CD4-positive, alpha-beta T cell treated with Interleukin-15 for 4 hours (primary cell): Measurements from ENCODE around the gene DBNL.
A peak's percentile ranks its signal among the peaks of the same experiment; 100 is the strongest.

ENCODE experiments used
- DNase-seq: peaks from one replicate; pipeline ENCODE4 v3.0.0-alpha.2; 2020; ENCODE audit warnings: low spot score

The DBNL gene

DNA sequence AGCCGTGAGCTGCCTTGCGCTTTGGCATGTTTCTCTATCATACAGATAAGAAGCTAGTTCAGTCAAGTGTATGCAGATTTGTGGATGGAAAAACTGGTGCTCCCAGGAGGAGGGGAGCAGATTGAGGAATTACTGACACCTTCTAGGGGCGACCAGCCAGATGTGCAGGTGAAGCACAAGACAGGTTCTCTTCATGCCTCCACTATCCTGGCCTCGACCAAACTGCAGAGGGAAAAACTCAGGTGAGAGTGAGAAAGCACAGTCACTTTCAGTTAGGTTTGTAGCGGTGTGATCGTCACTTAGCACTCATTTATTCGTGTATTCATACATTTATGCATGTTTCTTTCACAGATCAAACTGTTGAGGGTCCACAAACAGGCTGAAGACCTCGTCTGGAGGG lies 600 bp upstream of the DBNL start:
- no peak for DNase-seq

DNA sequence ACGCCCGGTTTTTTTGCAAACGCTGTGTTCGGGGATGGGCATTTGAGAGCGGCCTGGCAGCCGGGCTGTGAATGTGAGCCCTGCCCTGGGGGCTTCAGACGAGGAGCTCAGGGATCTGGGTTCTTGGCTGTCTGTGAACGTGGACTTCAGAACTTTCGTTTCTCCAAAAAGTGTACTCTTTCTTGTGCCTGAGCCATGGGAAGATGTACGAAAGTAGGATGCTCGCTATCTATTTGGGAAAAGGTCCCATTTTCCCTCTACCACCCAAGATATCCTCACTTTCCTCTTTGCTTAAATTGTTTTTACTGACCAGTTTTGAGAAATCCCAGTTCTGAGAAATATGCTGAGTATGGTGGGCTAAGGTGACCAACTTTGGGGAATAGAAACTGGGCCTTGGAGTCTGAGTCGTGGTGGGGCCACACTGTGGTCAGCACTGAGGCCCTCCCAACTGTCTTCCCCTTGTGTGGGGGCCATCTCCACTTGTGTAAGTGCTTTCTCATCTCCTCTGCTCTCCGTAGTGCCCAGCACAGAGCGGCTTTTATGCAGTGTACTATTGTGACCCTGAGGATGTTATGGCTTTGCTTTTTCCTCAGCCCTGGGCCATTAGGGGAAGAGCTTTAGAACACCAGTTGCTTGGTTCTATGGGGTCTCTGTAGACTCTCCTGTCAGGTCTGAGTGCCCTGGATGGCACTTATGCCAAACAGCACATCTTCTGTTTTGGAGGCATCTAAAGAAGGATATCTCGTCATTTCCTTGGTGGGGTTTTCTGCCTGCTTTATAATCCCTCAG lies 918 bp downstream of the DBNL start:
- DNase-seq = no peak

DNA sequence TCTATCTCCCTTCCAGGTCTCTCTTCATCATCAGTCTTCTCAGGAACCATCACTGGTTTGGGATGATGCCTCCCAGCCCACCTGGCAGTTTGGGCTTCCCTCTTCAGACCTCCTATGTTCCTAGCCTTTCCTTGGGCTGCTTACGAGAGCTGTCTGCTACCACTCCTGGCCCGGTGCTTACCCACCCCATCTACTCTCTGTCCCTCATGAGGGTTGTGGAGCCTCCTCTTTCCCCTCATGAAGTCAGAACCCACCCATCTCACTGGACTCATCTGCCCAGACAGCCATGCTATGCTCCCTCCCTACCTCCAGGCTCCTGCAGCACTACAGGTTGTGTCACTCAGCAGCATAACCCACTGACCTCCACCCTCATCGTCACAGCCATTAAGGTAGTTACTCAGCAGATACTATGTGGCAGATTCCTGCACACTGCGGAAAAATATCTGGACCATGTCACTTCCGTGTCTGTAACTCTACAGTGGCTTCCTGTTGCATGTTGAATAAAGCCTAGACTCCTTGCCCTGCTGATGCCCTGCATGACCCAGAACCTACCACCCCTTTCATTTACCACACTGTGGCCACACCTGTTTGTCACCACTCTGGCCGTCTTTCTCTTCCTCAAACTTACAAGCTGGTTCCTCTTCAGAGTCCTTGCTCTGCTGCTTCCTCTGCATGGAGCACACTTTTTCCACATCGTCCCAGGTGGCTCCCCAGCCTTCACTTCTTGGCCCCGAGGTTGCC lies 2.0 kb downstream of the DBNL start:
- peak; percentile 44 for DNase-seq

DNA sequence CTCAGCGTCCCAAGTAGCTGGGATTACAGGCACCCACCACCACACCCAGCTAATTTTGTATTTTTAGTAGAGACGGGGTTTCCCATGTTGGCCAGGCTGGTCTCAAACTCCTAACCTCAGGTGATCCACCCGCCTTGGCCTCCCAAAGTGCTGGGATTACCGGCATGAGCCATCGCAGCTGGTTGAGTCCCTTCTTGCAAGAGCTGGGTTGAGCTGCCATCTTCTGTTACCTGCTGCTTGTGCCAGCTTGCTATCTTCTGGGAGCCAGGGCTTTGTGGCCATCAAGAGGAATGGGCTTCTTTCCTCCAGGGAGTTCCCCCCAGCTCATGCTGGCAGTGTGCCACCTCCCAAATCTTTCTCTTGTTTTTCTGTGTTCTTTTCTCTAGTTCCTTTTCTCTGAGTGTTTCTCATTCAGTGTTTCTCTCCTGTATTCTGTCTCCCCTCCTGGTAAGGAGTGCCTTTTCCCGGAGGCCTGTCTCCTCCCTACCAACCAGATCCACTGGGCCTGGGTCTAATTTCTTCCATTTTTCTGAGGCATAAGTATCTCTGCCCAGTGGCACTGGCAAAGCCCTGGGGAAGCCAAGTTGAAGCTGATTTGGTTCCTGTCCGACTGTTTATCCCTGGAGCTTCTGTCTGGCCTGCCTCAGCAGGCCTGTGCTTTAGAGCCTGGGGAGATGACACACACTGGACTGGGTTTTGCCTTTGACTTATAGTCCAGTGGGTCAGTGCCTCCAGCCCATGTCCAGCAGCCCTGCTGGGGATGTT lies 3.7 kb downstream of the DBNL start:
- DNase-seq = no peak

DNA sequence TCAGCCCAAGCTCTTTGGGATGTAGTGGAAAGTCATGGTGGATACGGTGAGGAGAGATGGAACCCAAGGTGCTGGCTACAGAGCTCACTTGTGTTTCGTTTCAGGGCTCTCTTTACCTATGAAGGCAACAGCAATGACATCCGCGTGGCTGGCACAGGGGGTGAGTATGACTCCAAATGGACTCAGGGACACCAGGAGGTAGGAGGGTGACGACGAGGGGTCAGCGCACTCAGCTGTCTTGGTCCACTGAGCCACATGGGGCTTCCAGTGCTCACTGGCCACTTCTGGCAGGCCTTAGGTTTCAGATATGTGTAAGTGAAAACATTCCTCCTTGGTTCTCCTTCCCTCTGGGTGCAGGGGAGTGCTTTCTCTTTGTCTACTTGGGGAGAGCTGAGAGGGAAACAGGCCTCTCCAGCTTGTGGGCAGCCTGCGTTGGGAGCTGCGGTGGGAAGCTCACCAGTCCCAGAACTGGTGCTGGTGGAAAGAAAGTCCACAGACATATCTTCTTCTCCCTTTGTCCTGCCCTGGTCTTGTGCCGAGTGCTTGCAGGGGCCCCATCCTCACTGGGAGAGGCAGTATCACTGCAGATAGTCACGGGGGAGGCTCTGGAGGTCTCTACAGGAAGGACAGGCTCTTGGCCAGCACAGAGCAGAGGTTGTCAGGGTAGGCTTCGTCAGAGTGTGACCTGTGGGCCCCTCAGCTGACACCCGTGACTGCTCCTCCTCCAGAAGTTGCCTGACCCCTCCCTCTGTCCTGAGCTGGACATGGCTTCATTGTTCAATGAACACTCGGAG lies 5.8 kb downstream of the DBNL start:
- no peak for DNase-seq

DNA sequence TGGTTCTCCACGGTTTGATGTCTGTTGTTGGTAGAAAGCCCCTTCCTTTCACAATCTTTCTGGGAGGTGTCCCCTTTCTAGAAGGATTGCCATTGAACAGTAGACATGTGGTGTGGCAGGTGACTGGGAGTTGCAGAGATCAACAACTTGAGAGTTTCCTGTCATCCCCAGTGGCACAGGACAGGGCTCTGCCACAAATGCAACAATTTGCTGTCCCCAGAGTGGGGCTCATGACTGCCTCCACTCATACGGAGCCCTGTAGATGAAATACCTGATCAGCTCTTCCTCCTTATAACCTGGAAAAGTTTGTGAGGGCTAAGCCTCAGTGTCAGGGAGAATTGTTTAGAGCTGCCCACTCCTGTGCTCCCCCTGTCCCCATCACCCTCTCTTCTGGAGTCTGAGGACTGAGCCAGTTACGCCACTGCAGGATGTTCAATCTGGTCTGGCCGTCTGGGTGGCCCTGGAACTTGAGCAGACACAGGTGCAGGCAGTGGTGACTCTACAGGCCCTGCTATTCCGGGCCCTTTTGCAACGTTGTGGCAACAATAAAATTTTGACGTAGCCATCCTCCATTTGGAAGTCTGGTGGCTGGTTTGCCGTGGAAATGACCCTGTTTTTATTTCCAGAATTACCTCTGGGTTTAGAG lies 6.5 kb downstream of the DBNL start:
- no peak for DNase-seq

DNA sequence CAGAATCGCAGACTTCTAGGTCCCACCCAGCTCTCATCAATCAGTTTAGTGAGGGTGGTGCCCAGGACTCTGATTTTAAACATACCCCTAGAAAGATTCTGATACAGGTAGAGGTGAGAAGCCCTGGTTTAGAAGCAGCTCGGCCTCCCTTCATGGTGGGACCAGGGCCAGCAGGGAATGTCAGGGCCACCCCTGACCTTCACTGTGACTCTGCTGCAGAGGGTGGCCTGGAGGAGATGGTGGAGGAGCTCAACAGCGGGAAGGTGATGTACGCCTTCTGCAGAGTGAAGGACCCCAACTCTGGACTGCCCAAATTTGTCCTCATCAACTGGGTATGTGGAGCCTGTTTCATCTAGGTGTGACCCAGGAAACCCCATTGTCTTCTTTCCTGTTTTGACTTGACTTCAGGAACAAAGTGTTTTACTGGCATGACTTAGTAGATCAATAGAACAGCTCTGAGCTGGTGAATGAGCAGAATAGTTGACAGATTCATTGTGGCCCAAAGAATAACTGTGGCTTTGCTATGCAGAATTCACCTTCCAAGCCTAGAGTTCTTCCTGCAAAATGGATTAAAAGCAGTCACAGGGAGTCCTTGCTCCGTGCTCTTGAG lies 7.2 kb downstream of the DBNL start:
- DNase-seq = no peak

DNA sequence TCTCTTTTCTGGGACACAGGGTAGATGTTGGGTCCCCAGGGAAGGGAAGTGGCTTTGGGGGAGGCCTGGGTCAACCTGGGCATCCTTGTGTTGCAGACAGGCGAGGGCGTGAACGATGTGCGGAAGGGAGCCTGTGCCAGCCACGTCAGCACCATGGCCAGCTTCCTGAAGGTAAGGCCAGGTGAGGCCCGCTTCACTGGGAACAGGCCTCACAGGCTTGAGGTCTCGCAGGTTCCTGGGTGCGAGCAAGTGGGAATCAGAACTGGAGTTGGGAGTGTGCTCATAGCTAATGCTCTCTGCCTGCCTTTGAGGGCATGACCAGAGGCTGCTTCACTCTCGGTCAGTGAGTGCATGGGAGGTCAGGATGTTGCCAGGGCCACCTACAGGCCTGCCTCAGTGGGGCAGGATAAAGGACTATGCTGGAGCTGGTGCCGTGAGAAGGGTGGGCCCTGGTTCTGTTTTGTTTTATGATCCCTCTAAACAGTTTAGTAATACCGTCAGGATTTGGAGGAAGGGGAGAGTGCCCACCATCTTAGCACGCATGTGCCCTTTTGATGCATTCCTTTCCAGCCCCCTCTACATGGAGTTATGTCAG lies 8.4 kb downstream of the DBNL start:
- DNase-seq = no peak

DNA sequence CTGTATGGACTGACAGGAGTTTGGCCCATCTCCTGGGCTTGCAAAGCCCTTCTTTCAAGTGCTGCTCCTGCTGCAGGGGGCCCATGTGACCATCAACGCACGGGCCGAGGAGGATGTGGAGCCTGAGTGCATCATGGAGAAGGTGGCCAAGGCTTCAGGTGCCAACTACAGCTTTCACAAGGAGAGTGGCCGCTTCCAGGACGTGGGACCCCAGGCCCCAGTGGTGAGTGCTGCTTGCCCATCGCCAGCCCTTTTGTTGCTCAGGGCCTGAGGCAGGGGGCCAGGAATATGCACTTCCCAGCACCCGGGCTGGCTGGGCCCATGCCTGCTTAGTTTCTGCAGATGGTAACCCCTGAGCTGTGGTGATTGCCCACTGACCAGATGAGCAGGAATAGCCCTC lies 12.2 kb downstream of the DBNL start:
- DNase-seq = no peak

DNA sequence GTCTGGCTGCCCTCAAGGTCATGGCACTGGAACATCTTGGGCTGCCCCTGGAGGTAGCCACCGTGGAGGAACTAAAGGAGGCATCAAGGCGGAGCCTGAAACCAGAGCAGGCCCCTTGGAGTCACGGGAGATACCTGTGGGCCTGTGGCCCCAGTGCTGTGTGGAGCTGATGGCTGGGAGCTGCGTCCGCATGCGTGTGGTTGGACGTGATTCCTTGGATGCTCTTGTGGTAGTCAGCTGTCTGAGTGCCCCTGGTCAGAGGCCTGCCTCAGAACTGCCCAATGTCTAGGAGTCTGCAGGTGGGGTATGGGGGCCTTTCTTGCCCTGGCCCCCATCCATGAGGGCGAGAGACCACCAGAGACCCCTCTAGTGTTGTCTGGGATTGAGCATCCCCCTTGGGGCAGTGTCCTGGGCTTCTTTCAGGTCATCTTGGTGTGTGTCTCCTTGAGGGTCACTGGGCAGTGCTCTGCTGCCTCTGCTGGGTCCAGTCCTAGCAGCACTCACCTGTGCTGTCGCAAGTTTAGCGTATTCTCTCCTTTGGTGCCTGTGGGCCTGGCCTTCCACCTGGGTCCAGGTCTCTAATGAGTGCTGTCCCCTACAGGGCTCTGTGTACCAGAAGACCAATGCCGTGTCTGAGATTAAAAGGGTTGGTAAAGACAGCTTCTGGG lies 12.8 kb downstream of the DBNL start:
- no peak for DNase-seq

DNA sequence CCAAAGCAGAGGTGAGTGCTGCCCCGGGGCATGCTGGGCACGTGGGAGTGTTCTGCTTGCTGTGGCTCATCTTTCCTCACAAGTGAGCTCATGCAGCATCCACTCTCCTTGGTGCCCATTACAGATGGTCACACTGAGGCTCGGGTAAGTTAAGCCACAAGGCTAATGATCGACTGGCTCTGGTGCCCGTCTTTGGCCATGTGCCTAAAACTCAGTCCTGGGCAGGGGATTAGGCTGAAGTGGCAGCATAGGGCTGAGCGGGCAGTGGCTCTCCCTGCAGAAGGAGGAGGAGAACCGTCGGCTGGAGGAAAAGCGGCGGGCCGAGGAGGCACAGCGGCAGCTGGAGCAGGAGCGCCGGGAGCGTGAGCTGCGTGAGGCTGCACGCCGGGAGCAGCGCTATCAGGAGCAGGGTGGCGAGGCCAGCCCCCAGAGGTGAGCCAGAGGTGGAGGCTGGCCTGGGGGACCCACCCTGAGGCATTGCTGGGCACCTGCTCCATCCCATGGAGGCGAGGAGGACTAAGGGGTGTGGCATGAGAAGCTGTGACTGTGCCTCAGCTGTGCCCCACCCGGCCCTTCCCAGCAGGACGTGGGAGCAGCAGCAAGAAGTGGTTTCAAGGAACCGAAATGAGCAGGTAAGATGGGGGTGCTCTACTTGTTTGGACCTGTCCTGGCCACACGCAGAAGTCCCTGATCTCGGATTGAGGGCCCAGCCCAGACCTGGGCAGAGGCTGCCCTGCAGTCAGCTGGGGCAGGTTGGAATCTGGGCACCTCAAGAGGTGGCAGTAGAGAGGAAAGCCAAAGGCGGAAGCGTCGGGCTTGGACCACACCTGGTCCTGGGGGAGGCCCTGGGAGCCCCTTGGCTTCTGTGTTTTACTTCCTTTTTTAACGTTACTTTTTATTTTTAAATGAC lies 13.6 kb downstream of the DBNL start:
- DNase-seq = no peak

DNA sequence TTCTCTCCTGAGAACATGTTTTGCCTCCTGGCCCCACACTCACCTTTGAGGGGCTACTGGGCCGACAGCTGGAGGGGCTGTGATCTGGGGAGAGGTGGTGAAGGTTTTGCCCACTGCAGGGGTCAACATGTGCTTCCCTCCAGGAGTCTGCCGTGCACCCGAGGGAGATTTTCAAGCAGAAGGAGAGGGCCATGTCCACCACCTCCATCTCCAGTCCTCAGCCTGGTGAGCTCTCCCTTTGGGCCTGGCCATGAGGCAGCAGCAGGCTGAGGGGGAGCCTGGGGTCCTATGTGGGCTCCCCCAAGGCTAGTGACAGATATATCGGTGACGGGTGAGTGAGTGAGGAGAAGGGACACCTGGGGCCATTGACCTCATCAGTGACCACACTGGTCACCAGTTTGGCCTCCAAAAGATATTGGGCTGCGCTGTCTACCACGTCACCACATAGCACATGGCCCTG lies 14.3 kb downstream of the DBNL start:
- DNase-seq = no peak

DNA sequence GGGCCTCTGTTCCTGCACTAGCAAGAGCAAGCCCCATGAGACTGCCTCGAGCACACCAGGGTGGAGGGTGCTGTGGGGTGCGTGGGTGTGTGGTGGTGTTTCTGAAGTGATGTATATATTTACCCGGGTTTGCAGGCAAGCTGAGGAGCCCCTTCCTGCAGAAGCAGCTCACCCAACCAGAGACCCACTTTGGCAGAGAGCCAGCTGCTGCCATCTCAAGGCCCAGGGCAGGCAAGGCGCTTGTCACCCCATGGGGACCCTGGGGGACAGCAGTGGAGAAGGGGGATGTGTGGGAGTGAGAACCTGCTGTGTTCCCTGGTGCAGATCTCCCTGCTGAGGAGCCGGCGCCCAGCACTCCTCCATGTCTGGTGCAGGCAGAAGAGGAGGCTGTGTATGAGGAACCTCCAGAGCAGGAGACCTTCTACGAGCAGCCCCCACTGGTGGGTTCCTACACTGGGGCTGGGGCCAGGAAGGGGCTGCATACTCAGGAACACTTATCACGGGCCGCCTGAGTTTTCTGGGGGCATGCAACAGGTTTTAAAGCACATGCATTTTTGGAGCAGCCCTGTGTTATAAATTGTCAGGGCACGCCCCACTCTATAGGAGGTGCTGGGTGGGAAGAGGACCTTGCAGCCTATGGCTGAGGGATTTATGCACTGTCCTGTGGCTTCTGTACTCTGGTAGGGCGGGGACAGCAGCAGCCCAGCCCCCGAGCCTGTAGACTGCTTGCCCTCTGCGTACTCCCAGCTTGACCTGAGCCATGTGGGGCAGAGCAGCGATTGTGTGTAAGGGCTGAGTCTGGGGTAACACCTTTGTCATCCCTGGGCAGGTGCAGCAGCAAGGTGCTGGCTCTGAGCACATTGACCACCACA lies 15.0 kb downstream of the DBNL start:
- no peak for DNase-seq

DNA sequence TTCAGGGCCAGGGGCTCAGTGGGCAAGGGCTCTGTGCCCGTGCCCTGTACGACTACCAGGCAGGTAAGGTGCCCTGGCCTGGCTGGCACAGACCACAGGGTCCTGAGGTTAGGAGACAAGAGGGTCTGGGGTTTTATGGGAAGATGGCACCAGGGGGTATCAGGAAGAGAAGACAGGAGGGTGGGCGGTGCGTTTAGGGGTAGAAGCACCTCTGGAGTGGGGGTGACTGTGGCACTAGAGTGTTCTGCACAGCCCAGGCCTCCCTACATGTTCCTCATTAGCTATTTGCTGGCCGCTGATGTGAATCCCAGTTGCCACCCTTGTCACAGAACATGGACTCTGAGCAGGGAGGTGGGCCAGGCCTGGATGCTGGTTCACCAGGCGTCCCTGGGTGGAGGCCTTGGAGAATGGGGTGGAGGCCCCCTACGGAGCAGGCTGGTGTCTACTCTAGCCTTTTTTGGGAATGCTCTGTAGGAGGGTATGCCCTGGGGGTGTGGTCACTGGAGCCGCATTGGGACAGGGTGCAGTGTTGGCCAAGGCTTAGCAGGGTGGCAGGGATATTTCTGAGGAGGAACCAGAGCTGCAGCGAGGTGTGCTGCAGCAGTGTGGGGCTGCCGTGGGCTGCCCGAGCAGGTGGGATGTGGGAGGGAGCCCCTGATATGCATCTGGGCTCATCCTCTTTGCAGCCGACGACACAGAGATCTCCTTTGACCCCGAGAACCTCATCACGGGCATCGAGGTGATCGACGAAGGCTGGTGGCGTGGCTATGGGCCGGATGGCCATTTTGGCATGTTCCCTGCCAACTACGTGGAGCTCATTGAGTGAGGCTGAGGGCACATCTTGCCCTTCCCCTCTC lies 15.8 kb downstream of the DBNL start:
- DNase-seq = no peak

DNA sequence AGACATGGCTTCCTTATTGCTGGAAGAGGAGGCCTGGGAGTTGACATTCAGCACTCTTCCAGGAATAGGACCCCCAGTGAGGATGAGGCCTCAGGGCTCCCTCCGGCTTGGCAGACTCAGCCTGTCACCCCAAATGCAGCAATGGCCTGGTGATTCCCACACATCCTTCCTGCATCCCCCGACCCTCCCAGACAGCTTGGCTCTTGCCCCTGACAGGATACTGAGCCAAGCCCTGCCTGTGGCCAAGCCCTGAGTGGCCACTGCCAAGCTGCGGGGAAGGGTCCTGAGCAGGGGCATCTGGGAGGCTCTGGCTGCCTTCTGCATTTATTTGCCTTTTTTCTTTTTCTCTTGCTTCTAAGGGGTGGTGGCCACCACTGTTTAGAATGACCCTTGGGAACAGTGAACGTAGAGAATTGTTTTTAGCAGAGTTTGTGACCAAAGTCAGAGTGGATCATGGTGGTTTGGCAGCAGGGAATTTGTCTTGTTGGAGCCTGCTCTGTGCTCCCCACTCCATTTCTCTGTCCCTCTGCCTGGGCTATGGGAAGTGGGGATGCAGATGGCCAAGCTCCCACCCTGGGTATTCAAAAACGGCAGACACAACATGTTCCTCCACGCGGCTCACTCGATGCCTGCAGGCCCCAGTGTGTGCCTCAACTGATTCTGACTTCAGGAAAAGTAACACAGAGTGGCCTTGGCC lies 16.6 kb downstream of the DBNL start:
- no peak for DNase-seq

DNA sequence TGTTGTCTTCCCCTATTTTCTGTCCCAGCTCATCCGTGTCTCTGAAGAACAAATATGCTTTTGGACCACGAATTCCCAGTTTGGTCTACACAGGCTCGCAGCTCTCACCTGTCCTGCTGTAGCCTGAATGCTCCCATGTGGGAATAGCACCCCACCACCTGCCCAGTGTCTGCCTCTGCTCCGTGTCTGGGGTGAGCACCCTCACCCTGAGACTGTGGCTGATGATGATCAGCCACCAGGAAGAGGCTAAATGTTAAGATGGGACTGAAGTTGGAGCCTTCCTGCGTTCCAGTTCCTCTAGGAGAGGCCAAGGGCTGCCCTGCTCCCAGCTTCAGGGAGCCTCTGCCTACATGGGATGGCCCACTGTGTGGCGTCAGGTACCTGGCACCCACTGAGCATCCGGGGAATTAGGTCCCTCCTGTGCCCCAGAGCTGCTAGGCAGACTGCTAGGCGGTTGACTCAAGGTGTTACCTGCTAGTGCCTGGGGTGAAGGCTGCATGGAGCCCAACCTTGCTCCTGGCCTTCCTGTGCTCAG lies 17.2 kb downstream of the DBNL start:
- no peak for DNase-seq
